K562 (cell line): ENCODE measurements around the gene ZIC2. TPM values are rescaled to one million over a fixed set of nuclear protein-coding genes. Genes with fewer than 3 reads are reported as not detected.

ENCODE experiments used
- CREB3L1 ChIP-seq: fragments of 450-650 bp; IDR thresholded peaks from 2 replicates; pipeline ENCODE4 v1.6.1; 2014; ENCODE audit warnings: low read depth, mild to moderate bottlenecking, moderate library complexity, borderline replicate concordance
- CTBP1 ChIP-seq: fragments of 450-650 bp; IDR thresholded peaks from 2 replicates; pipeline ENCODE4 v1.6.1; 2016; ENCODE audit warnings: borderline replicate concordance
- L3MBTL2 ChIP-seq: fragments of 450-650 bp; IDR thresholded peaks from 2 replicates; pipeline ENCODE4 v1.6.1; 2016; ENCODE audit warnings: mild to moderate bottlenecking, moderate library complexity
- NONO ChIP-seq, 2 experiments: fragments of 200-400 bp in 1 of 2; fragments of 450-650 bp in 1 of 2; formaldehyde crosslinking in 1 of 2; IDR thresholded peaks; 2 replicates each; pipeline ENCODE4 v1.6.1; 2017; ENCODE audit warnings: low read depth in 2 of 2, mild to moderate bottlenecking in 2 of 2, moderate library complexity in 2 of 2, low read length in 1 of 2
- POLR2A ChIP-seq: fragments of 450-650 bp; conservative IDR thresholded peaks from 2 replicates; pipeline ENCODE4 v1.6.1; 2016
- POLR2G ChIP-seq: fragments of 200-400 bp; formaldehyde crosslinking; IDR thresholded peaks from 2 replicates; pipeline ENCODE4 v1.6.1; 2017; ENCODE audit warnings: low read depth, mild to moderate bottlenecking, antibody characterized with exemption, low read length, moderate library complexity
- PTRF ChIP-seq: fragments of 450-650 bp; IDR thresholded peaks from 2 replicates; pipeline ENCODE4 v1.6.1; 2016; ENCODE audit warnings: mild to moderate bottlenecking, missing genetic modification characterization, missing compliant biosample characterization
- RAD21 ChIP-seq, 2 experiments: fragments of 250-450 bp in 1 of 2; fragments of 450-650 bp in 1 of 2; sonication (Bioruptor Pico) in 1 of 2; formaldehyde crosslinking in 1 of 2; IDR thresholded peaks in 1 of 2; conservative IDR thresholded peaks in 1 of 2; 2 replicates each; pipeline versions ENCODE4 v1.4.0 to v1.8.0; 2020 to 2022; ENCODE audit warnings: mild to moderate bottlenecking in 2 of 2, moderate library complexity in 1 of 2
- RB1 ChIP-seq: fragments of 450-650 bp; IDR thresholded peaks from 2 replicates; pipeline ENCODE4 v1.6.1; 2017; ENCODE audit warnings: low read depth, mild to moderate bottlenecking
- RBFOX2 ChIP-seq: fragments of 200-400 bp; formaldehyde crosslinking; IDR thresholded peaks from 2 replicates; pipeline ENCODE4 v1.6.1; 2017; ENCODE audit warnings: low read depth, mild to moderate bottlenecking, low read length, moderate library complexity
- SIN3B ChIP-seq: fragments of 450-650 bp; IDR thresholded peaks from 2 replicates; pipeline ENCODE4 v1.6.1; 2017; ENCODE audit warnings: low read depth, mild to moderate bottlenecking, moderate library complexity
- TEAD1 ChIP-seq, 2 experiments: fragments of 450-650 bp in 1 of 2; sonication (generic) in 1 of 2; formaldehyde crosslinking; IDR thresholded peaks; 2 replicates each; pipeline versions ENCODE4 v1.4.0 to v1.8.0; 2020 to 2022; ENCODE audit warnings: mild to moderate bottlenecking in 2 of 2, missing genetic modification reagents in 1 of 2
- TFAP4 ChIP-seq: sonication (generic); formaldehyde crosslinking; IDR thresholded peaks from 2 replicates; pipeline ENCODE4 v1.8.0; 2022; ENCODE audit warnings: missing genetic modification reagents, mild to moderate bottlenecking, moderate library complexity, borderline replicate concordance
- THAP12 ChIP-seq: fragments of 250-450 bp; sonication (Bioruptor Pico); IDR thresholded peaks from 2 replicates; pipeline ENCODE4 v1.9.0; 2021; ENCODE audit warnings: mild to moderate bottlenecking, inconsistent platforms
- ZBTB11 ChIP-seq, 3 experiments: fragments of 200-800 bp in 1 of 3; fragments of 250-450 bp in 1 of 3; fragments of 450-650 bp in 1 of 3; sonication (Bioruptor Pico) in 1 of 3; sonication (Bioruptor generic) in 1 of 3; formaldehyde crosslinking in 1 of 3; IDR thresholded peaks; 2 replicates each; pipeline versions ENCODE4 v1.6.1 to v1.8.0; 2016 to 2022; ENCODE audit warnings: mild to moderate bottlenecking in 2 of 3, missing genetic modification characterization in 2 of 3, missing compliant biosample characterization in 1 of 3, moderate library complexity in 1 of 3
- ZNF12 ChIP-seq: sonication (generic); formaldehyde crosslinking; IDR thresholded peaks from 2 replicates; pipeline ENCODE4 v1.4.0; 2020; ENCODE audit warnings: mild to moderate bottlenecking, missing genetic modification reagents
- polyA plus RNA-seq, 8 experiments: library from polyadenylated mRNA; depleted of rRNA in 4 of 8; stranded (reverse) in 5 of 8; unstranded in 3 of 8; fragments of >200 nt; fragmentation: Nextera tagmentation in 2 of 8; fragmentation: Illumina TruSeq in 1 of 8; extraction: Ambion mirVana in 2 of 8; extraction: Trizol in 1 of 8; gene quantifications; 2 replicates each; pipeline versions ENCODE4 v1.2.1 to v1.2.3, GENCODE V29; 2011 to 2014; ENCODE audit warnings: inconsistent platforms in 1 of 8, missing spikeins in 1 of 8
- total RNA-seq, 7 experiments: library from RNA; depleted of rRNA in 6 of 7; stranded (reverse); fragments of >200 nt in 6 of 7; fragmentation: Illumina TruSeq in 2 of 7; extraction: Trizol in 2 of 7; gene quantifications; 2 replicates each; pipeline versions ENCODE4 v1.2.1 to v1.2.3, GENCODE V29; 2011 to 2021; ENCODE audit warnings: low replicate concordance in 1 of 7

Gene ZIC2
- total and polyA plus RNA-seq, 9 of the 15 experiments (the other 6 are each of a cell fraction or from before 2014, with no cell fraction given): 1.8 to 18.0 (median 4.5) TPM

GRCh38 chr13:99980201-99980823, 1.3 kb upstream of the ZIC2 start (continued):
- TF ChIP-seq RAD21 (CRISPR knock-in tag; conservative IDR thresholded peaks at IDR 0.05 in 1 of 2, IDR thresholded peaks at IDR 0.05 in 1 of 2) (peak in 1 of 2 experiments; percentile 32; a peak in 1 of 4 replicates), ZNF12 (CRISPR knock-in tag) (no peak), TFAP4 (CRISPR knock-in tag) (peak; percentile 33; the same call in 1 of the 2 replicates), RB1 (peak; percentile 47), RBFOX2 (peak; percentile 74), L3MBTL2 (peak; percentile 88; the same call in 1 of the 2 replicates), THAP12 (CRISPR knock-in tag) (peak; percentile 18; the same call in 1 of the 2 replicates), POLR2G (peak; percentile 82), SIN3B (no peak), CTBP1 (peak; percentile 69; the same call in 1 of the 2 replicates), CREB3L1 (0 out of 2 replicates have a peak, but pooled peaks have one; percentile 30), TEAD1 (CRISPR knock-in tag; IDR thresholded peaks at IDR 0.05) (peak in 1 of 2 experiments; percentile 73; a peak in 1 of 4 replicates), POLR2A (peak; percentile 35; the same call in 1 of the 2 replicates), NONO (IDR thresholded peaks at IDR 0.05; ENCODE audit: low read depth in 2 of 2, low read length in 1 of 2) (peak; percentile 29 to 55; a peak in 1 of 4 replicates), PTRF (no peak), ZBTB11 (CRISPR knock-in tag; IDR thresholded peaks at IDR 0.05) (0 out of 6 replicates have a peak, but pooled peaks of 1 of the 3 experiments have one; percentile 6)
